Measurements from ENCODE around the gene EPHA4. TPM values are rescaled to one million over a fixed set of nuclear protein-coding genes. Genes with fewer than 3 reads are reported as not detected.

EPHA4 gene
- total RNA-seq, 1 experiment from 2014 or later = 3.2 TPM

- Mint-ChIP-seq H3K4me1 (ENCODE audit: low read depth, unreplicated experiment) (peaks cover 23% of the 10 kb centered on the region), H3K4me3 (ENCODE audit: low read depth, unreplicated experiment) (peak overlapping the region; percentile 99), H3K27ac (ENCODE audit: unreplicated experiment) (peak overlapping the region; percentile 12), H3K36me3 (ENCODE audit: insufficient read depth, unreplicated experiment) (peaks cover 36% of the 10 kb centered on the region), H3K27me3 (ENCODE audit: unreplicated experiment) (peaks cover 28% of the 10 kb centered on the region), H3K9me3 (ENCODE audit: low read depth, unreplicated experiment) (no peaks in the 10 kb centered on the region)
- BruUV-seq (replicated peaks) = no TSS peak
- TF ChIP-seq CTCF (IDR thresholded peaks at IDR 0.05; ENCODE audit: unreplicated experiment) = no peak
- peak; percentile 51 for DNase-seq
- CTCF ChIA-PET = interaction anchor here (1.4 to 1.9 kb wide), 2 partner anchors 128 to 1835 kb away, joined by 3 to 6 read pairs; no protein-coding TSS in a partner anchor
- intact Hi-C loops (cut with micrococcal nuclease; ENCODE audit: unreplicated experiment) = loop anchor here (1.0 to 10.0 kb wide), 5 partner anchors 141 to 1837 kb away; no protein-coding TSS in a partner anchor
Measured at GRCh38 chr2:221572821-221573429, 821 bp upstream of the EPHA4 start.

GRCh38 chr2:221571551-221572218 lies 419 bp downstream of the EPHA4 start:
- peaks cover 23% of the 10 kb centered on the region for H3K4me1 Mint-ChIP-seq (ENCODE audit: low read depth, unreplicated experiment)
- CTCF ChIA-PET = no interaction called here
- peak overlapping the region; percentile 90 for H3K27ac Mint-ChIP-seq (ENCODE audit: unreplicated experiment)
- DNase-seq = peak; percentile 23
- TSS peak; percentile 51 for BruUV-seq (replicated peaks)
- peaks cover 36% of the 10 kb centered on the region for H3K36me3 Mint-ChIP-seq (ENCODE audit: insufficient read depth, unreplicated experiment)
- no peaks in the 10 kb centered on the region for H3K9me3 Mint-ChIP-seq (ENCODE audit: low read depth, unreplicated experiment)
- H3K27me3 Mint-ChIP-seq (ENCODE audit: unreplicated experiment) = peaks cover 28% of the 10 kb centered on the region
- intact Hi-C loops (cut with micrococcal nuclease; ENCODE audit: unreplicated experiment) = loop anchor here (5.0 to 10.0 kb wide), 3 partner anchors 139 to 401 kb away; no protein-coding TSS in a partner anchor
- no peak for TF ChIP-seq CTCF (IDR thresholded peaks at IDR 0.05; ENCODE audit: unreplicated experiment)
- peak overlapping the region; percentile 99 for H3K4me3 Mint-ChIP-seq (ENCODE audit: low read depth, unreplicated experiment)

- Mint-ChIP-seq H3K4me1 (ENCODE audit: low read depth, unreplicated experiment) (peaks cover 23% of the 10 kb centered on the region), H3K4me3 (ENCODE audit: low read depth, unreplicated experiment) (peak overlapping the region; percentile 99), H3K27me3 (ENCODE audit: unreplicated experiment) (peaks cover 28% of the 10 kb centered on the region), H3K27ac (ENCODE audit: unreplicated experiment) (no peak overlapping the region), H3K36me3 (ENCODE audit: insufficient read depth, unreplicated experiment) (peaks cover 36% of the 10 kb centered on the region), H3K9me3 (ENCODE audit: low read depth, unreplicated experiment) (no peaks in the 10 kb centered on the region)
- no TSS peak for BruUV-seq (replicated peaks)
- CTCF ChIA-PET = no interaction called here
- no peak for DNase-seq
- intact Hi-C loops (cut with micrococcal nuclease; ENCODE audit: unreplicated experiment) = loop anchor here (5.0 to 10.0 kb wide), 3 partner anchors 139 to 401 kb away; no protein-coding TSS in a partner anchor
- TF ChIP-seq CTCF (IDR thresholded peaks at IDR 0.05; ENCODE audit: unreplicated experiment) = no peak
Measured at GRCh38 chr2:221571025-221571550, 1.0 kb downstream of the EPHA4 start.

GRCh38 chr2:221570321-221570935 lies 1.7 kb downstream of the EPHA4 start:
- Mint-ChIP-seq H3K4me3 (ENCODE audit: low read depth, unreplicated experiment) (peak overlapping the region; percentile 99), H3K4me1 (ENCODE audit: low read depth, unreplicated experiment) (peaks cover 23% of the 10 kb centered on the region), H3K27me3 (ENCODE audit: unreplicated experiment) (peaks cover 28% of the 10 kb centered on the region), H3K27ac (ENCODE audit: unreplicated experiment) (no peak overlapping the region), H3K9me3 (ENCODE audit: low read depth, unreplicated experiment) (no peaks in the 10 kb centered on the region), H3K36me3 (ENCODE audit: insufficient read depth, unreplicated experiment) (peaks cover 36% of the 10 kb centered on the region)
- TF ChIP-seq CTCF (IDR thresholded peaks at IDR 0.05; ENCODE audit: unreplicated experiment) = no peak
- no TSS peak for BruUV-seq (replicated peaks)
- DNase-seq = no peak
- intact Hi-C loops (cut with micrococcal nuclease; ENCODE audit: unreplicated experiment) = loop anchor here (5.0 to 10.0 kb wide), 3 partner anchors 138 to 402 kb away; no protein-coding TSS in a partner anchor
- CTCF ChIA-PET = no interaction called here
